ENCODE measurements around the gene APH1B. TPM values are rescaled to one million over a fixed set of nuclear protein-coding genes. Genes with fewer than 3 reads are reported as not detected.

APH1B gene
- total RNA-seq (19.5 and 19.9 TPM in 2 replicates), polyA plus RNA-seq (29.8 and 37.9 TPM in 2 replicates)

DNA sequence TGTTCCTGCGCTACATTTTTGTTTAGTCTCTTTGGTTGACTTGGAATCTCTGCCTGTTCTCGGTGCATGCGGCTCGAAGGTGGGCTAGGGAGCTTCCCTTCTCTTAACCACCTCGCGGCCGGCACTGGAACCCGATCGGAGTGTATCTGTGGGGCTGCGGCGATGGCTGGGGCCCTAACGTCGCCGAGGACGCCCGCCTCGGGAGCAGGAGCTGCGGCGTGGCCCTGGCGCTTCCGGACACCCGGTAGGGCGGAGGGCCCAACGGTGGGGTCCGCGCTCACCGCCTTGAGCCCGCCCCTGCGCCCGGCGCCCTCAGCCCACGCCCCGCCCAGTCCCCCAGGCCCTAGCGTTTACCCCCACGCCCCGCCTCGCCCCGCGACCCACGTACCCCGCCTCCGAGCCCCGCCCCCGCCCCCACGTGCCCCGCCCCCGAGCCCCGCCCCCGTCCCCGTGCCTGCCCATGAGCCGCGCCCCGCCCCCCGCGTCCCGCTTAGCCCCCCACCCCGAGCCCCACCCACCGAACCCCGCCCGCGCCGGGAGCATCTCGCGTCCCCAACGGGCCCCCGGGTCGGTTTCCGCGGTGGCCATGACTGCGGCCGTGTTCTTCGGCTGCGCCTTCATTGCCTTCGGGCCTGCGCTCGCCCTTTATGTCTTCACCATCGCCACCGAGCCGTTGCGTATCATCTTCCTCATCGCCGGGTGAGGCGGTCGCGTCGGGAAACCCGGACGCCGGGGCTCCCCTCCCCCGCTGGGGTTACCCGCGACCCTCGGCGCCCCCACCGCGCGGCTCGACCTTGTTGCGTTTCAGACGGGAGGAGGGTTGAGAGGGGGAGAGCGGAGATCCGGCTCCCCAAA is at the start of gene APH1B:
Gene APH1B (plus strand): TSS at position 568 of the 855 bp plus-strand sequence. CDS start 19 bp downstream, at position 587.
- 1% methylated on average over 48 of the region's 102 CpGs for WGBS (ENCODE audit: low lambda C conversion rate, missing lambda C conversion rate)

DNA sequence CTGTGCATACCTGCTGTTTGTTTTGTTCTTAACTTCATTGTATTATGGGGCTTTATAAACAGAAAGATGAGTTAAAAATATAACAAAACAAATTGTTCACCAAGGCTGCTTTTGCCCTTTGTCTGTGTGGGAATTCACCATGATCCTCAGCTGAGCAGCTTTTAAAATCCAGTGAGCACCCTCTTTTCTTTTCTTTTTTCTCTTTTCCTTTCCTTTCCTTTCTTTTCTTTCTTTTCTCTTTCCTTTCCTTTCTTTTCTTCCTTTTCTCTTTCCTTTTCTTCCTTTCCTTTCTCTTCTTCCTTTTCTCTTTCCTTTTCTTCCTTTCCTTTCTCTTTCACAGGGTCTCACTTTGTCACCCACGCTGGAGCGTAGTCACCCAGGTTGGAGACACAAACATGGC is 49.7 kb upstream of the APH1B start:
- 97% methylated on average over 2 of the region's 2 CpGs for WGBS (ENCODE audit: low lambda C conversion rate, missing lambda C conversion rate)
- Histone ChIP-seq H3K4me3 (no peak overlapping the region), H4K20me1 (ENCODE audit: insufficient read depth, poor library complexity, severe bottlenecking) (no peaks in the 10 kb centered on the region), H3K27me3 (no peaks in the 10 kb centered on the region), H3K36me3 (replicated peaks; ENCODE audit: insufficient read depth, low read depth) (no peaks in the 10 kb centered on the region), H3K79me2 (peaks cover 19% of the 10 kb centered on the region), H3K4me2 (no peak overlapping the region), H3K27ac (no peak overlapping the region), H2AFZ (no peak overlapping the region), H3K9me2 (replicated peaks; ENCODE audit: insufficient read depth) (no peaks in the 10 kb centered on the region), H3K9me3 (ENCODE audit: low read depth) (no peaks in the 10 kb centered on the region), H3K4me1 (ENCODE audit: insufficient read depth) (peaks cover 4% of the 10 kb centered on the region)
- DNase-seq (ENCODE audit: low spot score), result no peak
- TF ChIP-seq EZH2phosphoT487 (IDR thresholded peaks at IDR 0.05; ENCODE audit: low read depth, severe bottlenecking, unreplicated experiment), result no peak
- TF ChIP-seq, protein P1, sequence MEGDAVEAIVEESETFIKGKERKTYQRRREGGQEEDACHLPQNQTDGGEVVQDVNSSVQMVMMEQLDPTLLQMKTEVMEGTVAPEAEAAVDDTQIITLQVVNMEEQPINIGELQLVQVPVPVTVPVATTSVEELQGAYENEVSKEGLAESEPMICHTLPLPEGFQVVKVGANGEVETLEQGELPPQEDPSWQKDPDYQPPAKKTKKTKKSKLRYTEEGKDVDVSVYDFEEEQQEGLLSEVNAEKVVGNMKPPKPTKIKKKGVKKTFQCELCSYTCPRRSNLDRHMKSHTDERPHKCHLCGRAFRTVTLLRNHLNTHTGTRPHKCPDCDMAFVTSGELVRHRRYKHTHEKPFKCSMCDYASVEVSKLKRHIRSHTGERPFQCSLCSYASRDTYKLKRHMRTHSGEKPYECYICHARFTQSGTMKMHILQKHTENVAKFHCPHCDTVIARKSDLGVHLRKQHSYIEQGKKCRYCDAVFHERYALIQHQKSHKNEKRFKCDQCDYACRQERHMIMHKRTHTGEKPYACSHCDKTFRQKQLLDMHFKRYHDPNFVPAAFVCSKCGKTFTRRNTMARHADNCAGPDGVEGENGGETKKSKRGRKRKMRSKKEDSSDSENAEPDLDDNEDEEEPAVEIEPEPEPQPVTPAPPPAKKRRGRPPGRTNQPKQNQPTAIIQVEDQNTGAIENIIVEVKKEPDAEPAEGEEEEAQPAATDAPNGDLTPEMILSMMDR (IDR thresholded peaks at IDR 0.05; ENCODE audit: poor library complexity), result no peak
- no peak for TF ChIP-seq EZH2 (IDR thresholded peaks at IDR 0.05; ENCODE audit: borderline replicate concordance)

More for the DNA sequence above, at the start of gene APH1B:
- peak within 1 kb of the TSS; percentile 90 for H3K27ac ChIP-seq
- peak within 1 kb of the TSS; percentile 46 for H3K4me3 ChIP-seq
- peaks cover 4% of the 10 kb centered on the region for H3K4me1 ChIP-seq (ENCODE audit: insufficient read depth)
- no peaks in the 10 kb centered on the region for H3K9me3 ChIP-seq (ENCODE audit: low read depth)
- peak within 1 kb of the TSS; percentile 96 for H2AFZ ChIP-seq
- H4K20me1 ChIP-seq (ENCODE audit: insufficient read depth, poor library complexity, severe bottlenecking), result no peaks in the 10 kb centered on the region
- no peaks in the 10 kb centered on the region for H3K9me2 ChIP-seq (replicated peaks; ENCODE audit: insufficient read depth)
- H3K4me2 ChIP-seq, result peak within 1 kb of the TSS; percentile 74
- H3K27me3 ChIP-seq, result no peaks in the 10 kb centered on the region
- TF ChIP-seq, protein P1 (IDR thresholded peaks at IDR 0.05; ENCODE audit: poor library complexity), result no peak
- TF ChIP-seq EZH2phosphoT487 (IDR thresholded peaks at IDR 0.05; ENCODE audit: low read depth, severe bottlenecking, unreplicated experiment), result no peak
- no peak for TF ChIP-seq EZH2 (IDR thresholded peaks at IDR 0.05; ENCODE audit: borderline replicate concordance)
- no peaks in the 10 kb centered on the region for H3K79me2 ChIP-seq
- H3K36me3 ChIP-seq (replicated peaks; ENCODE audit: insufficient read depth, low read depth), result no peaks in the 10 kb centered on the region
- peak; percentile 90 for DNase-seq (ENCODE audit: low spot score)

GRCh38 chr15:63231206-63231605 is 46.2 kb upstream of the APH1B start:
- Histone ChIP-seq H3K27ac (no peak overlapping the region), H3K9me3 (ENCODE audit: low read depth) (no peaks in the 10 kb centered on the region), H3K27me3 (no peaks in the 10 kb centered on the region), H3K4me1 (ENCODE audit: insufficient read depth) (peaks cover 21% of the 10 kb centered on the region), H3K4me3 (no peak overlapping the region), H3K9me2 (replicated peaks; ENCODE audit: insufficient read depth) (no peaks in the 10 kb centered on the region), H4K20me1 (ENCODE audit: insufficient read depth, poor library complexity, severe bottlenecking) (no peaks in the 10 kb centered on the region), H3K36me3 (replicated peaks; ENCODE audit: insufficient read depth, low read depth) (no peaks in the 10 kb centered on the region), H3K79me2 (peaks cover 20% of the 10 kb centered on the region), H3K4me2 (no peak overlapping the region), H2AFZ (no peak overlapping the region)
- DNase-seq (ENCODE audit: low spot score), result no peak
- 97% methylated on average over 3 of the region's 3 CpGs for WGBS (ENCODE audit: low lambda C conversion rate, missing lambda C conversion rate)
- TF ChIP-seq EZH2phosphoT487 (IDR thresholded peaks at IDR 0.05; ENCODE audit: low read depth, severe bottlenecking, unreplicated experiment), result no peak

DNA sequence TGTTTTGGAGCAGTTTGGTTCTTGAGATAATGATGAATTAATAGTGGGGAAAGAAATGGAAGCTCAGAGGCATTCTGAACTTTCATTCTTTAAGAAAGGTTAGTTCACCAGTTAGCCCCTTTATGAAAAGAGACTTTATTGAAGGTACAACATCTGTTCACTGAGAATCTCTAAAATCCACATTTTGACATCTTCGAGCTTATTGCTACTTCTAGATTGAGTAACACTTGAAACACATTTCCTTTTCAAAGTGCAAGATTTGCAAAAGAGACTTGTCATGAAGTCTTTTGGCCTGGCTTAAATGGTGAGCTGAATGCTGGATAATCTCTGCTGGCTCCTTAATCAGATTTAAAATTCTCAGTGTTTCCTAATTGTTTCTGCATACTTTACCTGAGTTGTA is 45.7 kb upstream of the APH1B start:
- Histone ChIP-seq H3K4me3 (no peak overlapping the region), H3K79me2 (peaks cover 24% of the 10 kb centered on the region), H3K4me2 (no peak overlapping the region), H2AFZ (no peak overlapping the region), H3K4me1 (ENCODE audit: insufficient read depth) (peaks cover 19% of the 10 kb centered on the region), H3K9me2 (replicated peaks; ENCODE audit: insufficient read depth) (no peaks in the 10 kb centered on the region), H3K9me3 (ENCODE audit: low read depth) (no peaks in the 10 kb centered on the region), H3K27ac (no peak overlapping the region), H4K20me1 (ENCODE audit: insufficient read depth, poor library complexity, severe bottlenecking) (no peaks in the 10 kb centered on the region), H3K36me3 (replicated peaks; ENCODE audit: insufficient read depth, low read depth) (no peaks in the 10 kb centered on the region), H3K27me3 (no peaks in the 10 kb centered on the region)
- 87% methylated on average over 1 of the region's 1 CpG for WGBS (ENCODE audit: low lambda C conversion rate, missing lambda C conversion rate)
- no peak for TF ChIP-seq EZH2phosphoT487 (IDR thresholded peaks at IDR 0.05; ENCODE audit: low read depth, severe bottlenecking, unreplicated experiment)
- DNase-seq (ENCODE audit: low spot score), result no peak

Data from hepatocyte (in vitro differentiated cells).